K562 (cell line): Measurements from ENCODE around the gene PNMA6F. TPM values are rescaled to one million over a fixed set of nuclear protein-coding genes. Genes with fewer than 3 reads are reported as not detected.
A peak's percentile ranks its signal among the peaks of the same experiment; 100 is the strongest.

Source experiments
- ATAC-seq: fragments of 200-7000 bp; cut with Tn5 transposase; 3 replicates; pipeline ENCODE4 v1.9.1; 2020; ENCODE audit warnings: moderate library complexity
- BruUV-seq: library from RNA; stranded (reverse); fragments of 400-500 nt; replicated peaks from 2 replicates; lab custom pipeline; 2021; lab: Mats Ljungman, UMichigan
- CTCF ChIA-PET: fragments of 300-600 bp; formaldehyde crosslinking; extraction: SDS; loops from one replicate; lab custom pipeline; 2021; ENCODE audit warnings: low intra/inter-chr PET ratio; lab: Yijun Ruan, JAX
- POLR2A ChIA-PET: fragments of 300-600, 350-650 bp; sonication (Branson Sonifier 250); formaldehyde crosslinking; extraction: SDS; loops from one replicate; lab custom pipeline; 2021; ENCODE audit warnings: antibody characterized with exemption, inconsistent platforms; lab: Yijun Ruan, JAX
- DNase-seq, 4 experiments: peaks; one replicate each; pipeline versions ENCODE4 v3.0.0 to v3.0.0-alpha.2; 2011 to 2018; ENCODE audit warnings: low spot score in 3 of 4, mixed read lengths in 3 of 4; ENCODE audit errors: extremely low read depth in 1 of 4
- FAIRE-seq: peaks from 2 replicates; lab custom pipeline; 2011; peaks lifted over from hg19 to GRCh38; lab: Jason Lieb, UNC
- H2AFZ ChIP-seq: 2 replicates; pipeline ENCODE4 v1.6.0; 2011; ENCODE audit warnings: low read depth, low read length, control low read depth, inconsistent platforms
- H3K27ac ChIP-seq: fragments of 200-600 bp; 3 replicates; pipeline ENCODE4 v1.8.0; 2011; ENCODE audit warnings: low read depth, mild to moderate bottlenecking, control low read depth, inconsistent platforms, low read length, moderate library complexity, mixed read lengths; ENCODE audit errors: extremely low read depth
- H3K27me3 ChIP-seq, 2 experiments: fragments of 300-600 bp in 1 of 2; 2 replicates in 1 of 2; 3 replicates in 1 of 2; pipeline versions ENCODE4 v1.6.0 to v1.8.0; 2011; ENCODE audit warnings: inconsistent platforms in 2 of 2, low read length in 2 of 2, mild to moderate bottlenecking in 1 of 2, mixed read lengths in 1 of 2, moderate library complexity in 1 of 2; ENCODE audit not compliant: control insufficient read depth in 2 of 2, insufficient read depth in 2 of 2
- H3K36me3 ChIP-seq: fragments of 300-600 bp; 3 replicates; pipeline ENCODE4 v1.8.0; 2011; ENCODE audit warnings: mild to moderate bottlenecking, low read length, inconsistent platforms; ENCODE audit not compliant: control insufficient read depth, insufficient read depth
- H3K4me1 ChIP-seq, 2 experiments: fragments of 200-600 bp in 1 of 2; replicated peaks in 1 of 2; 2 replicates in 1 of 2; 3 replicates in 1 of 2; pipeline versions ENCODE4 v1.5.1 to v1.8.0; 2011; ENCODE audit warnings: inconsistent platforms in 2 of 2, low read length in 2 of 2, mild to moderate bottlenecking in 1 of 2, mixed read lengths in 1 of 2, moderate library complexity in 1 of 2; ENCODE audit not compliant: control insufficient read depth in 2 of 2, insufficient read depth in 2 of 2
- H3K4me2 ChIP-seq: 2 replicates; pipeline ENCODE4 v1.6.1; 2011; ENCODE audit warnings: low read length, control low read depth, inconsistent platforms, mixed read lengths; ENCODE audit not compliant: insufficient read depth
- H3K4me3 ChIP-seq: fragments of 200-600 bp; sonication (generic), shearing (Covaris generic); 2 replicates; pipeline ENCODE4 v1.5.1; 2016; ENCODE audit warnings: control low read depth, inconsistent platforms
- H3K79me2 ChIP-seq: fragments of 200-600 bp; 3 replicates; pipeline ENCODE4 v1.8.0; 2011; ENCODE audit warnings: low read length, inconsistent platforms; ENCODE audit not compliant: control insufficient read depth, insufficient read depth
- H3K9ac ChIP-seq, 2 experiments: 2 replicates each; pipeline versions ENCODE4 v1.6.0 to v1.6.1; 2011; ENCODE audit warnings: low read depth in 2 of 2, low read length in 2 of 2, control low read depth in 1 of 2, inconsistent platforms in 1 of 2, mild to moderate bottlenecking in 1 of 2, mixed read lengths in 1 of 2; ENCODE audit not compliant: insufficient read depth in 1 of 2
- H3K9me1 ChIP-seq: one replicate; pipeline ENCODE4 v1.6.0; 2011; ENCODE audit warnings: inconsistent platforms, mild to moderate bottlenecking, low read length, moderate library complexity; ENCODE audit not compliant: control insufficient read depth, insufficient read depth
- H3K9me3 ChIP-seq: replicated peaks from 2 replicates; pipeline ENCODE4 v1.5.1; 2011; ENCODE audit warnings: low read depth, low read length, inconsistent platforms; ENCODE audit not compliant: control insufficient read depth, insufficient read depth
- H4K20me1 ChIP-seq: replicated peaks from 2 replicates; pipeline ENCODE4 v1.6.1; 2011; ENCODE audit warnings: low read length, inconsistent platforms, mixed read lengths; ENCODE audit not compliant: control insufficient read depth, insufficient read depth
- CSDE1 ChIP-seq, 2 experiments: fragments of 450-650 bp; IDR thresholded peaks; 2 replicates each; pipeline ENCODE4 v1.6.1; 2016; ENCODE audit warnings: mild to moderate bottlenecking in 1 of 2
- MEF2D ChIP-seq: conservative IDR thresholded peaks from 2 replicates; pipeline ENCODE4 v1.6.1; 2016; ENCODE audit warnings: low read depth, missing genetic modification characterization, missing compliant biosample characterization
- RBM25 ChIP-seq: fragments of 200-400 bp; formaldehyde crosslinking; IDR thresholded peaks from 2 replicates; pipeline ENCODE4 v1.6.1; 2018; ENCODE audit warnings: low read length, low read depth, moderate library complexity; ENCODE audit not compliant: severe bottlenecking
- SETDB1 ChIP-seq: IDR thresholded peaks from one replicate; pipeline ENCODE4 v1.6.1; 2012; ENCODE audit warnings: low read length, control low read depth, inconsistent platforms
- TBP ChIP-seq: optimal IDR thresholded peaks from 2 replicates; pipeline ENCODE3; 2011; ENCODE audit warnings: low read depth, low read length, improper control_type of control experiment
- ZNF174 ChIP-seq: fragments of 250-450 bp; sonication (Bioruptor Pico); IDR thresholded peaks from 2 replicates; pipeline ENCODE4 v1.4.0; 2020; ENCODE audit warnings: mild to moderate bottlenecking
- ZNF431 ChIP-seq: sonication (generic); formaldehyde crosslinking; IDR thresholded peaks from 2 replicates; pipeline ENCODE4 v1.8.0; 2022; ENCODE audit warnings: mild to moderate bottlenecking, missing genetic modification reagents
- WGBS: fragments of 100-300 bp; shearing (Covaris generic); methylation state at CpG from one replicate; pipeline ENCODE4 v1.1.6; 2016; ENCODE audit warnings: low coverage, mixed read lengths; ENCODE audit not compliant: insufficient coverage; ENCODE audit errors: missing lambda C conversion rate; 5-methylcytosine and 5-hydroxymethylcytosine counted together
- in situ Hi-C: fragments of 300-500 bp; cut with MboI; formaldehyde crosslinking; loops from 4 replicates; pipeline ENCODE4 v1.15.0; 2018; ENCODE audit warnings: inconsistent platforms, mixed read lengths
- intact Hi-C: fragments of 100-400 bp; cut with micrococcal nuclease; formaldehyde crosslinking; loops from 2 replicates; pipeline ENCODE4 v1.14.2; 2022
- polyA plus RNA-seq, 8 experiments: library from polyadenylated mRNA; depleted of rRNA in 4 of 8; stranded (reverse) in 5 of 8; unstranded in 3 of 8; fragments of >200 nt; fragmentation: Nextera tagmentation in 2 of 8; fragmentation: Illumina TruSeq in 1 of 8; extraction: Ambion mirVana in 2 of 8; extraction: Trizol in 1 of 8; gene quantifications; 2 replicates each; pipeline versions ENCODE4 v1.2.1 to v1.2.3, GENCODE V29; 2011 to 2014; ENCODE audit warnings: inconsistent platforms in 1 of 8, missing spikeins in 1 of 8
- total RNA-seq, 7 experiments: library from RNA; depleted of rRNA in 6 of 7; stranded (reverse); fragments of >200 nt in 6 of 7; fragmentation: Illumina TruSeq in 2 of 7; extraction: Trizol in 2 of 7; gene quantifications; 2 replicates each; pipeline versions ENCODE4 v1.2.1 to v1.2.3, GENCODE V29; 2011 to 2021; ENCODE audit warnings: low replicate concordance in 1 of 7
- TF ChIP-seq, protein P1 (sequence below): fragments of 450-650 bp; IDR thresholded peaks from 2 replicates; pipeline ENCODE4 v1.6.1; 2016; ENCODE audit warnings: mild to moderate bottlenecking

Gene PNMA6F
- total and polyA plus RNA-seq, 9 of the 15 experiments (the other 6 are each of a cell fraction or from before 2014, with no cell fraction given), result not detected

DNA sequence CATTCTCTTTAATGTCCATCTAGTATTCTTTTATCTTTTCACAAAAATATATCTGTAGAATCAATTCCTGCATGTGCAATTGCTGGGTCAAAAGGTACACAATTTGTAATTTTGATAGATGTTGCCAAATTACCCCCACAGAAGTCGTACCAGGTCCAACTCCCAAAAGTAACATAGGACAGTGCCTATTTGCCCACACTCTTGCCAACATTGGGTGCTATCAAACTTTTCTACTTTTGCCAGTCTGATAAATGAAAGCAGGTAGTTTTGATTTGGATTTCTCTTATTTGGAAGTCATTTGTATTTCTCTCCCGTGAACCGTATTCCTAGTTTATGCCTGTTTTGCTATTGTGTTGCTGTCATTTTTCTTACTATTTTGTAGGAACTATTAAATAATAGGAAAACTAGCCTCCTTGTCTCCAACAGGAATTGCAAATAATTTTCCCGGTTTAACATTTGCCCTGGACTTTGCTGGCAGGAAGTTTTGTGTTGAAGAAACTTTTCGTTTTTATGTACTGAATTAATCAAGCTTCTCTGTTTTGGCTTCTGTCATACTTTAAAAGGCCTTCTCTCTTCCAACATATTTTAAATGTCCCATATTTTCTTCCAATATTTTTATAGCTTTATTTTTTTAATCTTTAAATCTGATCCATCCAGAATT lies 45.4 kb upstream of the PNMA6F start:
- CTCF ChIA-PET, result no interaction called here
- H3K4me3 ChIP-seq, result no peak overlapping the region
- intact Hi-C loops, result no loop called here

DNA sequence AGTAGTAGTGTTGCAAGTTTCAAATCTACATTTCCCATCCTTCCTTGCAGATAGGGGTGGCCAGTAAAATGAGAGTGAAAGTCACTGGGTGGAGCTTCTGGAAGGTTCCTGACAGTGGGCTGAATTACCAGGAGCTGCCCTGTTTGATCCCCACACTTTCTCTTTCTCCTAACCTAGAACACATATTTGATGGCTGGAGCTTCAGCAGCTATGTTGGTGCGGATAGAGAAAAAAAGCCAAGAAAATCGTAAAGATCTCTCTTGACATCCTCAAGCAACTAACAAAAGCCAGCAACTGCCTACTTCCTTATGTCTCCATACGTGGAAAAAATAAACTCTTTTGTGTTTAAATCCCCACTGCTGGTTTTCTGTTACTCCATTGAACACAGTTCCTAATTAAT lies 44.6 kb upstream of the PNMA6F start:
- BruUV-seq, result no TSS peak
- 63% methylated on average over 3 of the region's 3 CpGs for WGBS
- intact Hi-C loops (no loop called here), in situ Hi-C loops (no loop called here)
- Histone ChIP-seq H3K9ac (no peak overlapping the region), H3K79me2 (no peaks in the 10 kb centered on the region), H3K4me1 (0 out of 5 replicates have a peak, but pooled peaks cover 0 to 3% of the 10 kb centered on the region in 2 experiments), H3K9me1 (no peaks in the 10 kb centered on the region), H3K36me3 (no peaks in the 10 kb centered on the region), H3K27ac (no peak overlapping the region), H3K4me2 (no peak overlapping the region), H3K4me3 (no peak overlapping the region), H3K27me3 (no peaks in the 10 kb centered on the region), H3K9me3 (no peaks in the 10 kb centered on the region), H2AFZ (0 out of 2 replicates have a peak overlapping the region, but pooled peaks have one; percentile 19), H4K20me1 (no peaks in the 10 kb centered on the region)
- no peak for DNase-seq
- CTCF ChIA-PET, result no interaction called here
- TF ChIP-seq CSDE1 (IDR thresholded peaks at IDR 0.05), result no peak
- TF ChIP-seq ZNF174 (CRISPR knock-in tag), result no peak
- TF ChIP-seq ZNF431, result no peak
- TF ChIP-seq, protein P1, sequence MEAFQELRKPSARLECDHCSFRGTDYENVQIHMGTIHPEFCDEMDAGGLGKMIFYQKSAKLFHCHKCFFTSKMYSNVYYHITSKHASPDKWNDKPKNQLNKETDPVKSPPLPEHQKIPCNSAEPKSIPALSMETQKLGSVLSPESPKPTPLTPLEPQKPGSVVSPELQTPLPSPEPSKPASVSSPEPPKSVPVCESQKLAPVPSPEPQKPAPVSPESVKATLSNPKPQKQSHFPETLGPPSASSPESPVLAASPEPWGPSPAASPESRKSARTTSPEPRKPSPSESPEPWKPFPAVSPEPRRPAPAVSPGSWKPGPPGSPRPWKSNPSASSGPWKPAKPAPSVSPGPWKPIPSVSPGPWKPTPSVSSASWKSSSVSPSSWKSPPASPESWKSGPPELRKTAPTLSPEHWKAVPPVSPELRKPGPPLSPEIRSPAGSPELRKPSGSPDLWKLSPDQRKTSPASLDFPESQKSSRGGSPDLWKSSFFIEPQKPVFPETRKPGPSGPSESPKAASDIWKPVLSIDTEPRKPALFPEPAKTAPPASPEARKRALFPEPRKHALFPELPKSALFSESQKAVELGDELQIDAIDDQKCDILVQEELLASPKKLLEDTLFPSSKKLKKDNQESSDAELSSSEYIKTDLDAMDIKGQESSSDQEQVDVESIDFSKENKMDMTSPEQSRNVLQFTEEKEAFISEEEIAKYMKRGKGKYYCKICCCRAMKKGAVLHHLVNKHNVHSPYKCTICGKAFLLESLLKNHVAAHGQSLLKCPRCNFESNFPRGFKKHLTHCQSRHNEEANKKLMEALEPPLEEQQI, result no peak
- TF ChIP-seq TBP, result peak; percentile 16
- TF ChIP-seq RBM25, result peak; percentile 55
- TF ChIP-seq MEF2D (tag), result no peak
- POLR2A ChIA-PET, result no interaction called here
- peak; percentile 61; the same call in 2 of the 3 replicates for ATAC-seq
- no peak for FAIRE-seq

More for the DNA sequence above, 45.4 kb upstream of the PNMA6F start:
- Histone ChIP-seq H3K36me3 (no peaks in the 10 kb centered on the region), H3K9ac (no peak overlapping the region), H3K9me1 (no peaks in the 10 kb centered on the region)
- DNase-seq, result no peak
- ATAC-seq, result no peak
- no peak for TF ChIP-seq SETDB1
- TF ChIP-seq, all 486 proteins: peak for 0
- Histone ChIP-seq H3K4me2 (no peak overlapping the region), H2AFZ (no peak overlapping the region), H3K9me3 (no peaks in the 10 kb centered on the region), H3K27me3 (no peaks in the 10 kb centered on the region), H4K20me1 (no peaks in the 10 kb centered on the region), H3K4me1 (no peaks in the 10 kb centered on the region), H3K27ac (no peak overlapping the region), H3K79me2 (no peaks in the 10 kb centered on the region)
- POLR2A ChIA-PET, result no interaction called here
- no TSS peak for BruUV-seq
- no peak for FAIRE-seq
- in situ Hi-C loops, result no loop called here
- WGBS, result 49% methylated on average over 5 of the region's 5 CpGs
